PC-9 (cell line): Measurements from ENCODE around the gene NUP133. TPM values are rescaled to one million over a fixed set of nuclear protein-coding genes. Genes with fewer than 3 reads are reported as not detected.

Experiments used
- BruUV-seq: library from RNA; stranded (reverse); fragments of 400-500 nt; replicated peaks from 2 replicates; lab custom pipeline; 2021; lab: Mats Ljungman, UMichigan
- CTCF ChIA-PET: fragments of 300-600 bp; sonication (Branson Sonifier 250); formaldehyde crosslinking; loops from one replicate; lab custom pipeline; 2022; ENCODE audit warnings: antibody characterized with exemption; lab: Charles Lee
- POLR2A ChIA-PET: fragments of 300-600 bp; sonication (Branson Sonifier 250); formaldehyde crosslinking; loops from one replicate; lab custom pipeline; 2022; ENCODE audit warnings: antibody characterized with exemption; ENCODE audit not compliant: unreplicated experiment; lab: Charles Lee
- DNase-seq, 2 experiments: peaks; one replicate each; pipeline versions ENCODE4 v3.0.0 to v3.0.0-alpha.2; 2015 to 2022; ENCODE audit warnings: mixed read lengths in 1 of 2
- H2AFZ ChIP-seq: fragments of 200-600 bp; sonication (generic); 2 replicates; pipeline ENCODE4 v1.8.1; 2017; ENCODE audit warnings: antibody characterized with exemption
- H3F3A ChIP-seq: fragments of 200-600 bp; sonication (generic); 2 replicates; pipeline ENCODE4 v1.8.1; 2017; ENCODE audit warnings: antibody characterized with exemption, mild to moderate bottlenecking, low read depth; ENCODE audit not compliant: insufficient read depth
- H3K27ac ChIP-seq: fragments of 200-600 bp; sonication (generic); 2 replicates; pipeline ENCODE4 v1.6.1; 2016; ENCODE audit warnings: mixed run types
- H3K27me3 ChIP-seq: fragments of 200-600 bp; sonication (generic); 2 replicates; pipeline ENCODE4 v1.6.1; 2016; ENCODE audit warnings: low read depth, mixed run types; ENCODE audit not compliant: insufficient read depth
- H3K36me3 ChIP-seq: fragments of 200-600 bp; sonication (generic); 2 replicates; pipeline ENCODE4 v1.6.1; 2016; ENCODE audit warnings: low read depth, mixed run types
- H3K4me1 ChIP-seq: fragments of 200-600 bp; sonication (generic); replicated peaks from 2 replicates; pipeline ENCODE4 v1.6.1; 2016; ENCODE audit warnings: mixed run types; ENCODE audit not compliant: insufficient read depth
- H3K4me2 ChIP-seq: fragments of 200-600 bp; sonication (generic); 2 replicates; pipeline ENCODE4 v1.6.1; 2017; ENCODE audit warnings: mixed run types
- H3K4me3 ChIP-seq: fragments of 200-600 bp; sonication (generic); 2 replicates; pipeline ENCODE4 v1.6.1; 2016; ENCODE audit warnings: mixed run types
- H3K79me2 ChIP-seq: fragments of 200-600 bp; sonication (generic); 2 replicates; pipeline ENCODE4 v1.6.1; 2017; ENCODE audit warnings: low read depth, mixed run types
- H3K9me2 ChIP-seq: fragments of 200-600 bp; sonication (generic); 2 replicates; pipeline ENCODE4 v1.8.1; 2017; ENCODE audit warnings: mild to moderate bottlenecking; ENCODE audit not compliant: insufficient read depth
- H3K9me3 ChIP-seq: fragments of 200-600 bp; sonication (generic); 2 replicates; pipeline ENCODE4 v1.8.1; 2016; ENCODE audit warnings: low read depth; ENCODE audit not compliant: insufficient read depth
- H4K20me1 ChIP-seq: fragments of 200-600 bp; sonication (generic); 2 replicates; pipeline ENCODE4 v1.8.1; 2017; ENCODE audit not compliant: insufficient read depth
- EZH2 ChIP-seq: fragments of 200-600 bp; sonication (generic); IDR thresholded peaks from 2 replicates; pipeline ENCODE4 v1.8.0; 2017; ENCODE audit warnings: antibody characterized with exemption, low read depth
- intact Hi-C: fragments of 100-400 bp; cut with micrococcal nuclease; formaldehyde crosslinking; loops from one replicate; pipeline ENCODE4 v1.10.0; 2022; ENCODE audit not compliant: unreplicated experiment
- total RNA-seq: library from RNA; stranded (reverse); gene quantifications from 2 replicates; pipeline ENCODE4 v1.2.3, GENCODE V29; 2021
- TF ChIP-seq, protein P1 (sequence below): fragments of 200-600 bp; sonication (generic); conservative IDR thresholded peaks from 2 replicates; pipeline ENCODE4 v1.6.1; 2017; ENCODE audit warnings: mixed run types, antibody characterized with exemption, mild to moderate bottlenecking, moderate library complexity

Gene NUP133
- total RNA-seq, 1 experiment from 2014 or later: 38.5 TPM

DNA sequence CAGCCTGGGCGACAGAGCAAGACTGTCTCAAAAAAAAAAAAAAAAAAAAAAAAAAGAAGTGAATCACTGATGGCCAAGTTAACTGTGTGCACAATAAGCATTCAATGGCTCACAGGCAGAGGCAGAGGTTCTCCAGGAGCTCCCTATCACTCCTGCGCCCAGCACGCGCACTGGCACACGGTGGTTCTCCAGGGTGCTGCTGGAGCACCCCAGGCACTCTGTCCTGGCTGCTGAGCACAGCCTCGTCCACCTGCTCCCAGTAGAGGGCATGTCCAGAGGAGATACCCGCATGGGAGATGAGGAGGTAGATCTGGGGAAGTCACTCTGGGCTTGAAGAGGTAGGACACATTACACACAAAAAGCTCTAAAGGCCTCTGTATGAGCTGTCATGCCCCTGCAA lies 21.5 kb upstream of the NUP133 start:
- ChIA-PET POLR2A (no interaction called here), CTCF (no interaction called here)
- intact Hi-C loops: no loop called here
- Histone ChIP-seq H3K4me3 (no peak overlapping the region), H3K36me3 (no peaks in the 10 kb centered on the region), H3K4me1 (no peaks in the 10 kb centered on the region), H3K4me2 (no peak overlapping the region), H3F3A (no peaks in the 10 kb centered on the region), H3K27me3 (no peaks in the 10 kb centered on the region), H3K9me3 (no peaks in the 10 kb centered on the region), H4K20me1 (no peaks in the 10 kb centered on the region), H2AFZ (no peak overlapping the region), H3K27ac (no peak overlapping the region), H3K9me2 (no peaks in the 10 kb centered on the region), H3K79me2 (no peaks in the 10 kb centered on the region)
- TF ChIP-seq, protein P1, sequence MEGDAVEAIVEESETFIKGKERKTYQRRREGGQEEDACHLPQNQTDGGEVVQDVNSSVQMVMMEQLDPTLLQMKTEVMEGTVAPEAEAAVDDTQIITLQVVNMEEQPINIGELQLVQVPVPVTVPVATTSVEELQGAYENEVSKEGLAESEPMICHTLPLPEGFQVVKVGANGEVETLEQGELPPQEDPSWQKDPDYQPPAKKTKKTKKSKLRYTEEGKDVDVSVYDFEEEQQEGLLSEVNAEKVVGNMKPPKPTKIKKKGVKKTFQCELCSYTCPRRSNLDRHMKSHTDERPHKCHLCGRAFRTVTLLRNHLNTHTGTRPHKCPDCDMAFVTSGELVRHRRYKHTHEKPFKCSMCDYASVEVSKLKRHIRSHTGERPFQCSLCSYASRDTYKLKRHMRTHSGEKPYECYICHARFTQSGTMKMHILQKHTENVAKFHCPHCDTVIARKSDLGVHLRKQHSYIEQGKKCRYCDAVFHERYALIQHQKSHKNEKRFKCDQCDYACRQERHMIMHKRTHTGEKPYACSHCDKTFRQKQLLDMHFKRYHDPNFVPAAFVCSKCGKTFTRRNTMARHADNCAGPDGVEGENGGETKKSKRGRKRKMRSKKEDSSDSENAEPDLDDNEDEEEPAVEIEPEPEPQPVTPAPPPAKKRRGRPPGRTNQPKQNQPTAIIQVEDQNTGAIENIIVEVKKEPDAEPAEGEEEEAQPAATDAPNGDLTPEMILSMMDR: no peak
- TF ChIP-seq EZH2: no peak
- no peak for DNase-seq
- BruUV-seq: no TSS peak

DNA sequence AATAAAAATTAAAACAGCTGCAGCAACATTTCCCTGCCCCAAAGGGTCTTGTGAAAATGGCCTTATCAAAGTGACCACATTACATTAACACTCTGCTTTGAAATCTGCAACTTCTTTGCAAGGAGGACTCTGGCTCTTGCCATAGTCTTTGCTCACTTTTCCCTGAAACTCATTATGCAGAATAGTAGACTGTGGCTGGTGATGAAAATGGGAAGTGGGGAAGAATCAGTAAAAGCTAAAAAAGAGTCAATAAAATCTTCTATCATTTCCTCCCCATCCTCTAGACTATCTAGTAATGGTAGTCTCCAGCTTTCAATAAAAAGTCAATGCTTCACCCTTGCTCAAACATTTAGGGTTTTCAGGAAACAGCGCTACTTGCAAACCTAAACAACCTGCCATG lies 18.6 kb upstream of the NUP133 start:
- no peak overlapping the region for H3K4me3 ChIP-seq
- no TSS peak for BruUV-seq

DNA sequence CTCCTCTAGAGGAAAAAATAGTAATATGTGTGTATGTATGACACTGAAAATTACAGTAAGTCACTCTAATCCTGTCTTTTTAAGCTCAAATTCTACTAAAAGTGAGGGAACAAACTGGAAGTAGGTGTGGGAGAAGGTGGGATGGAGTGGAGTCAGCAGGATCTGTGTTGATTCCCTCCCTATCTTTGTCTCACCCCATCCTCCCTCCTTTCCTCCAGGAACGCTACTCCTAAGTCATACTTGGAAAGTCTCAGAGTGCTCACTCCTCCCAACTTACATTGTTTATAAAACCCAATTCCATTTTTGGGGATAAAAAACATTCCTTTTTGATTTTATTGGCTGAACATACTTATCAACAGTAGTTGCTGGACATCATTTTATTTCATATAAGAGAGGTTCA lies 14.9 kb upstream of the NUP133 start:
- no peak overlapping the region for H3K4me2 ChIP-seq
- H3K4me3 ChIP-seq: no peak overlapping the region
- POLR2A ChIA-PET: no interaction called here
- TF ChIP-seq, protein P1: no peak
- no peak for TF ChIP-seq EZH2
- no peak overlapping the region for H2AFZ ChIP-seq
- no peaks in the 10 kb centered on the region for H3K79me2 ChIP-seq
- no peaks in the 10 kb centered on the region for H3K36me3 ChIP-seq
- no peaks in the 10 kb centered on the region for H3K4me1 ChIP-seq
- no TSS peak for BruUV-seq
- DNase-seq: no peak
- intact Hi-C loops: no loop called here
- no peaks in the 10 kb centered on the region for H3F3A ChIP-seq
- H4K20me1 ChIP-seq: no peaks in the 10 kb centered on the region
- no peaks in the 10 kb centered on the region for H3K9me3 ChIP-seq
- no peaks in the 10 kb centered on the region for H3K27me3 ChIP-seq
- H3K27ac ChIP-seq: no peak overlapping the region
- no peaks in the 10 kb centered on the region for H3K9me2 ChIP-seq
- CTCF ChIA-PET: no interaction called here

More for the DNA sequence above, 18.6 kb upstream of the NUP133 start:
- Histone ChIP-seq H3K27ac (no peak overlapping the region), H3K9me3 (no peaks in the 10 kb centered on the region), H2AFZ (no peak overlapping the region), H4K20me1 (no peaks in the 10 kb centered on the region), H3K9me2 (no peaks in the 10 kb centered on the region), H3F3A (no peaks in the 10 kb centered on the region), H3K4me2 (no peak overlapping the region), H3K4me1 (no peaks in the 10 kb centered on the region), H3K27me3 (no peaks in the 10 kb centered on the region), H3K36me3 (no peaks in the 10 kb centered on the region), H3K79me2 (no peaks in the 10 kb centered on the region)
- no peak for DNase-seq
- no peak for TF ChIP-seq EZH2
- TF ChIP-seq, protein P1: no peak
- intact Hi-C loops: no loop called here
- ChIA-PET CTCF (no interaction called here), POLR2A (no interaction called here)
